Measurements from ENCODE around the gene AGPAT4. TPM values are rescaled to one million over a fixed set of nuclear protein-coding genes. Genes with fewer than 3 reads are reported as not detected.

AGPAT4 gene
- total and polyA plus RNA-seq, 2 experiments from 2014 or later: 10.6 to 11.8 TPM

DNA sequence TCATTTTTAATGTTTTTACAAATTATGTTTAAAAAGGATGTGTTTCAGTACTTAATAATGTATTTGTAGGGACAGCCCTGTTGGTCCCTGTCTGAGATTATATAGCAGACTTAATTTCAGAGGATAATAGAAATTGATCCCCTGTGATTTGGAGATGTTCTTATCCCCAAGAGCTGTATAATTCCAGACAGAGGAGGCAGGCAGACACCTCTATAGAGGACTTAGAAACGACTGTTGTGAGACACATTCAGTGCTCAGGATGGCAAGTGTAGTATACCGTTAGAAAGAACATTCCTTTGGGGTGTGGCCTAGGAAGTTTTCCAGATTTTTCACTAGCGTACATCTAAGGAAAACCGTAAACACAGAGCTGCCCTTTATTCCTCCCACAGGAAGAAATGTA is 164.5 kb downstream of the AGPAT4 start:
- Histone ChIP-seq H3K9me3 (ENCODE audit: low read depth) (no peaks in the 10 kb centered on the region), H4K20me1 (ENCODE audit: insufficient read depth, poor library complexity, severe bottlenecking) (no peaks in the 10 kb centered on the region), H3K27me3 (no peaks in the 10 kb centered on the region), H3K79me2 (no peaks in the 10 kb centered on the region), H3K4me2 (no peak overlapping the region), H3K9me2 (replicated peaks; ENCODE audit: insufficient read depth) (no peaks in the 10 kb centered on the region), H3K27ac (no peak overlapping the region), H3K4me1 (ENCODE audit: insufficient read depth) (no peaks in the 10 kb centered on the region), H2AFZ (no peak overlapping the region), H3K4me3 (no peak overlapping the region), H3K36me3 (replicated peaks; ENCODE audit: insufficient read depth, low read depth) (no peaks in the 10 kb centered on the region)
- DNase-seq (ENCODE audit: low spot score): no peak
- TF ChIP-seq EZH2 (IDR thresholded peaks at IDR 0.05; ENCODE audit: borderline replicate concordance): no peak
- no peak for TF ChIP-seq EZH2phosphoT487 (IDR thresholded peaks at IDR 0.05; ENCODE audit: low read depth, severe bottlenecking, unreplicated experiment)
- TF ChIP-seq, protein P1, sequence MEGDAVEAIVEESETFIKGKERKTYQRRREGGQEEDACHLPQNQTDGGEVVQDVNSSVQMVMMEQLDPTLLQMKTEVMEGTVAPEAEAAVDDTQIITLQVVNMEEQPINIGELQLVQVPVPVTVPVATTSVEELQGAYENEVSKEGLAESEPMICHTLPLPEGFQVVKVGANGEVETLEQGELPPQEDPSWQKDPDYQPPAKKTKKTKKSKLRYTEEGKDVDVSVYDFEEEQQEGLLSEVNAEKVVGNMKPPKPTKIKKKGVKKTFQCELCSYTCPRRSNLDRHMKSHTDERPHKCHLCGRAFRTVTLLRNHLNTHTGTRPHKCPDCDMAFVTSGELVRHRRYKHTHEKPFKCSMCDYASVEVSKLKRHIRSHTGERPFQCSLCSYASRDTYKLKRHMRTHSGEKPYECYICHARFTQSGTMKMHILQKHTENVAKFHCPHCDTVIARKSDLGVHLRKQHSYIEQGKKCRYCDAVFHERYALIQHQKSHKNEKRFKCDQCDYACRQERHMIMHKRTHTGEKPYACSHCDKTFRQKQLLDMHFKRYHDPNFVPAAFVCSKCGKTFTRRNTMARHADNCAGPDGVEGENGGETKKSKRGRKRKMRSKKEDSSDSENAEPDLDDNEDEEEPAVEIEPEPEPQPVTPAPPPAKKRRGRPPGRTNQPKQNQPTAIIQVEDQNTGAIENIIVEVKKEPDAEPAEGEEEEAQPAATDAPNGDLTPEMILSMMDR (IDR thresholded peaks at IDR 0.05; ENCODE audit: poor library complexity): no peak
- 88% methylated on average over 4 of the region's 4 CpGs for WGBS (ENCODE audit: low lambda C conversion rate, missing lambda C conversion rate)

DNA sequence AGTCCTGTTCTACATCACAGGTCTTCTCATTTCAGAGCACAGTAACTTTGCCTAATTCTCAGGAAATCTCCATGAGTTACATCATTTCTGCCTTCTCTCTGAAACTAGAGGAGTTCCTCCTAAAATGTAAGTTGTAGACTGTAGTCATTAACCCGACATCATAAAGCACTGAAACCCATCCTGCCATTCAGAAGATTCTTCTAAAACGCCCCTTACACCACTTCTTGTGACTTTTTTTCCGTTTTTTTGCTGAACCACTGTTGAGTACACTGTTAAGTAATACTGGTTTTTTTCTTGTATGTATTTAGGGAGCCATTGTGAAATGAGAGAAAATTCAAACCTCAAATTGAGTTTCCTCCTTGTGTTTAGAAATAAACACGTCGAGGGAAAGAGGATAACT is 164.9 kb downstream of the AGPAT4 start:
- Histone ChIP-seq H3K9me3 (ENCODE audit: low read depth) (no peaks in the 10 kb centered on the region), H3K27ac (no peak overlapping the region), H3K4me1 (ENCODE audit: insufficient read depth) (no peaks in the 10 kb centered on the region), H3K79me2 (no peaks in the 10 kb centered on the region), H3K4me3 (no peak overlapping the region), H3K36me3 (replicated peaks; ENCODE audit: insufficient read depth, low read depth) (no peaks in the 10 kb centered on the region), H4K20me1 (ENCODE audit: insufficient read depth, poor library complexity, severe bottlenecking) (no peaks in the 10 kb centered on the region), H3K4me2 (no peak overlapping the region), H2AFZ (no peak overlapping the region), H3K27me3 (no peaks in the 10 kb centered on the region), H3K9me2 (replicated peaks; ENCODE audit: insufficient read depth) (no peaks in the 10 kb centered on the region)
- WGBS (ENCODE audit: low lambda C conversion rate, missing lambda C conversion rate): 98% methylated on average over 5 of the region's 5 CpGs
- TF ChIP-seq EZH2phosphoT487 (IDR thresholded peaks at IDR 0.05; ENCODE audit: low read depth, severe bottlenecking, unreplicated experiment): no peak
- TF ChIP-seq, protein P1 (IDR thresholded peaks at IDR 0.05; ENCODE audit: poor library complexity): no peak
- TF ChIP-seq EZH2 (IDR thresholded peaks at IDR 0.05; ENCODE audit: borderline replicate concordance): no peak
- no peak for DNase-seq (ENCODE audit: low spot score)

DNA sequence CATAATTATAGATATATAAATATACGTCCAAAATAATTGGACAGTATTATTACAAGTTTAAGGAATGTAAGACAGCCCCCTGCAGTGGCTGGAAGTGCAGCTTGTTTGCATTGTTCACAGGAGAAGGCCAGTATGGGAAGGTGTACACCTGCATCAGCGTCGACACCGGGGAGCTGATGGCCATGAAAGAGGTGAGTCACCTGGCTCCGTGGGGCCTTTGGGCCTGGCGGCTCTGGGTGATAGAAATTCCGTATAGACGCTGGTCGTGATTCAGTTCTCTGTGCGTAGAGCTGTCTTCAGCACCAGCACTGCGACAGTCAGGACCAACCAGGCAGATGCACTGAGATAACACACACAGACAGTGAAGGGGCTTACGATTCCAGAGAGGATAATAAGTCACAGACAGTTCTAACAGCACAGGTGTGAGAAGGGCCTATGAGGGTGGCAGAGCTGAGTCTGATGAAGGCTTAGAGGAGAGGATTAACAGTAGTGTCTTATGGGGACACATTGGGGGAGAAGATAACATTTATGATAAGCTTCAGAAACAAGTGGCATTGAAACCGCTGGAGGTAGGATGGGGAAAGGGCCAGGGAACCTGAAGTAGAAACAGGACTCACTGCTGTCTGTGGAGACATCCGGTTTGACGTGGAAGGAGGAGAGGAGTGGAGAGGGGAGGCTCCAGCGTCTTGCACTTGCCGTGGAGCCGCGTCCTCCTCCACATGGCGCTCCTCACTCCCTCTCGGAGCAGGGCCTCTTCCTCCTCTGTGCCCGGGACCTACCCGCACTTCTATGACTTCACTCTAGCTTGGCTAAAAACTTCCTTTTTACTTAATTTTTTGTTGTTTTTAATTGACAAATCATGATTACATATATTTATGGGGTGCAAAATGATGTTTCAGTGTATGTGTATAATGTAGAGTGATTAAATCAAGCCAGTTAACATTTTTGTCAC is 165.8 kb downstream of the AGPAT4 start:
- Histone ChIP-seq H4K20me1 (ENCODE audit: insufficient read depth, poor library complexity, severe bottlenecking) (no peaks in the 10 kb centered on the region), H3K4me1 (ENCODE audit: insufficient read depth) (no peaks in the 10 kb centered on the region), H3K9me3 (ENCODE audit: low read depth) (no peaks in the 10 kb centered on the region), H3K36me3 (replicated peaks; ENCODE audit: insufficient read depth, low read depth) (no peaks in the 10 kb centered on the region), H3K79me2 (no peaks in the 10 kb centered on the region), H3K4me2 (no peak overlapping the region), H3K27me3 (no peaks in the 10 kb centered on the region), H3K4me3 (no peak overlapping the region), H3K9me2 (replicated peaks; ENCODE audit: insufficient read depth) (no peaks in the 10 kb centered on the region), H2AFZ (no peak overlapping the region), H3K27ac (no peak overlapping the region)
- TF ChIP-seq EZH2 (IDR thresholded peaks at IDR 0.05; ENCODE audit: borderline replicate concordance) (no peak), EZH2phosphoT487 (IDR thresholded peaks at IDR 0.05; ENCODE audit: low read depth, severe bottlenecking, unreplicated experiment) (no peak)
- TF ChIP-seq, protein P1 (IDR thresholded peaks at IDR 0.05; ENCODE audit: poor library complexity): no peak
- 95% methylated on average over 23 of the region's 23 CpGs for WGBS (ENCODE audit: low lambda C conversion rate, missing lambda C conversion rate)
- DNase-seq (ENCODE audit: low spot score): no peak

All from hepatocyte (in vitro differentiated cells).